Measurements from ENCODE around the gene AGPAT3.
"Not testable (repeated sequence)": the region's sequence is repeated elsewhere in the genome, so short reads cannot be mapped to it uniquely, and the experiment has no call there.

The AGPAT3 gene

DNA sequence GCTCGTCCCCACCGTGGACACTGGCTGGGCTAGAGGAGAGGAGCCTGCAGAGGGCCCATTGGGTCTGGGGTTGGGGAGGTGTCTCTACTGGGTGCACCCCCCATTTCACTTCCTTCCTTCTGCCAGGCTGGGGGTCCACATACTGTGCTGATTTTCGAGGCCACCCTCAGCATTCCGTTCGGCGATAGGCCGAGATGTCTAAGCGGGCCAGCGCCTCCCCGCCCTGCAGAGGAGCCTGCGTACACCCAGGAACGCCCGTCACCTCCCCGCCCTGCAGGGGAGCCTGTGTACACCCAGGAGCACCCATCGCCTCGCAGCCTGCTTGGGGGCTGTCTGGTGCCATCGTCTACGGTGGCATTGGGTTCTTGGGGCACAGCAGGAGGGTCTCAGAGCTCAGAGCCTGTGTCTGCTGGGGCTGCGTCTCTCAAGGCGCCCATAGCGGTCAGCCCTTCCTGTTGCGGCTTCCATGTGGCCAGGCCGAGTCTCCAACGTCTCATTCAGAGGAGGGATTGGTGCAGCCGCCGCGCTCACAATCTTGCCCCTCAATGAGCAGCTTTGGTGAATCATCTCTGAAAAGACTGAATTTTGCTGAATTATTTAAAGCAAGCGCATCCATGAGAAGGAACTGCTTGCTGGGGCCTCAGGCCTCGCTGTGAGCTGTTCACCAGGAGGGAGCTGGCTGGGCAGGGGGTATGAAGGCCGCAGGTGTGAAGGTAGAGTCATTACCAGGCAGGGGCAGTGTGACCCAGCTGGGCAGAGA lies 30.7 kb upstream of the AGPAT3 start:
- no peak for DNase-seq (ENCODE audit: extremely low read depth in 1 of 2, low read depth in 1 of 2)

DNA sequence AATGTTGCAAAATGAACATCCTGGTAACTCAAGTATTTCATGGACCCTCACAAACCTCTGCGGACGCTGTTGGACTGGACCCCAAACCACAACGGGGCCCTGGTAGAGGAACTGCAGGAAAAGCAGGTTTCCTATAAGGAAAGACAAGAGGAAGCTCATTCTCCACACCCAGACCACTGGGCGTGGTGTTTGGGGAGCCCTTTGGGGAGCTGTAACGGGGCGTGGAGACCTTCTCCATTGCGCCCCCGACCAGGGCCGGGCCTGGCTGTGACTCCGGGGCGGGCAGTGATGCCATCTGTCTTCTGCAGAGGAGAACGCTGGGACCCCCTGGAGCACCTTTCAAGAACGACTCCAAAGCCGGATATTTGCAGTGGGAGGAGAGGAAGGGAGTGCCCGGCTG lies 30.0 kb upstream of the AGPAT3 start:
- no peak for DNase-seq (ENCODE audit: extremely low read depth in 1 of 2, low read depth in 1 of 2)

DNA sequence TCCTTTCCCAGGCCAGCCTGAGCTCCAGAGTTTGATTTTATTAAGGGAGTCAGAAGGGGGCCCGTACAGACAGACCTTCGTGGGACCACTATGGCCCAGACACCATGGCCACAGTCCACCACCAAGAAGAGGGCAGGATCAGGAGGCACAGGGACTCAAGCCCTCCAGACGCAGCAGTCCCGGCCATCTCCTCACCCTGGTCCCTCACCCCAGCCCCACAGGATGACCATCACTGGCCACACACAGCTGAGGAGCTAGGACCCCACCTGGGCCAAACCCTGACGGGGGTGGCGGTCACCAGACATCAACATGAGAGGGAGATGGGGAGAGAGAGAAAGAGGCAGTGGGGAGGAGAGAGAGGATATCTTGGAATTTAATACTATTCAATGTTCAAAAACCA lies 29.2 kb upstream of the AGPAT3 start:
- no peak for DNase-seq (ENCODE audit: extremely low read depth in 1 of 2, low read depth in 1 of 2)

DNA sequence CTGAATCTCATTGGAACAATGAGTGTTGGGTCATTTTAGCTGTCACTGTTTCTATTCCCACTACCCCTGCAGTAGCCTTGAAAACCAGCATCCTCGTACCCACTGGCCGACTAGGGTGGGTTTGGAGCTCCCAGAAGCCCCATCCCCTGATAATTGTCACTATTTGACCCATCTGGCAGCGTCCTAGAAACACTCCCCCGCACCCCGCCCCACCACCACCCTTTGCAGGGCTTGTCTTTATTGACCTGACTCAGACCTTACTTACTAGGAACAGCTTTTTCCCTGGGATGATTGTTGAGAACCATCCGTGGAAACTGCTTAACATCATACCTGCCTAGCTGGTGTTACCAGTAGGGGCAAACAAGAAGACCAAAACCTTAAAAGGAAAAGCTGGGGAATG lies 28.4 kb upstream of the AGPAT3 start:
- DNase-seq (ENCODE audit: extremely low read depth in 1 of 2, low read depth in 1 of 2) = no peak

DNA sequence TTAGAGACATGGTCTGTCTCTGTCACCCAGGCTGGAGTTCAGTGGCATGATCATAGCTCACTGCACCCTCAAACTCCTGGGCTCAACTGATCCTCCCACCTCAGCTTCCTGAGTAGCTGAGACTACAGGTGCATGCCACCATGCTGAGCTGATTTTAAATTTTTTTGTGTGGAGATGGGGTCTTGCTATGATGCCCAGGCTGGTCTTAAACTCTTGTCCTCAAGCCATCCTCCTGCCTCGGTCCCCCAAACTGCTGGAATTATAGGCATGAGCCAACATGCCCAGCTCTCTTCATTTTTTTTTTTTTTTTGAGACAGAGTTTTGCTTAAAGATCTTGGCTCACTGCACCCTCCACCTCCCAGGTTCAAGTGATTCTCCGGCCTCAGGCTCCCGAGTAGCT lies 24.8 kb upstream of the AGPAT3 start:
- no peak for DNase-seq (ENCODE audit: extremely low read depth in 1 of 2, low read depth in 1 of 2)

DNA sequence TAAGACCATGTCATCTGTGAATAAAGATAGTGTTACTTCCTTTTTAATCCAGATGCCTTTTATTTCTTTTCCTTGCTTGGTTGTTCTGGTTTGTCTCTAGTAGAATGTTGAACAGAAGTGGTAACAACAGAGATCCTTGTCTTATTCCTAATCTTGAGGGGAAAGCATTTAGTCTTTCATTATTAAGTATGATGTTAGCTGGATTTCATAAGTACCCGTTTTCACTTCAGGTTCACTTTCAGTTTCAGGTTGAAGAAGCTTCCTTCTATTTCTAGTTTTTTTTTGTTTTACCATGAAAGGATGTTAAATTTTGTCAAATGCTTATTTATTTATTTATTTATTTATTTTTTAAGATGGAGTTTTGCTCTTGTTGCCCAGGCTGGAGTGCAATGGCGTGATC lies 22.3 kb upstream of the AGPAT3 start:
- no peak for DNase-seq (ENCODE audit: extremely low read depth in 1 of 2, low read depth in 1 of 2)

DNA sequence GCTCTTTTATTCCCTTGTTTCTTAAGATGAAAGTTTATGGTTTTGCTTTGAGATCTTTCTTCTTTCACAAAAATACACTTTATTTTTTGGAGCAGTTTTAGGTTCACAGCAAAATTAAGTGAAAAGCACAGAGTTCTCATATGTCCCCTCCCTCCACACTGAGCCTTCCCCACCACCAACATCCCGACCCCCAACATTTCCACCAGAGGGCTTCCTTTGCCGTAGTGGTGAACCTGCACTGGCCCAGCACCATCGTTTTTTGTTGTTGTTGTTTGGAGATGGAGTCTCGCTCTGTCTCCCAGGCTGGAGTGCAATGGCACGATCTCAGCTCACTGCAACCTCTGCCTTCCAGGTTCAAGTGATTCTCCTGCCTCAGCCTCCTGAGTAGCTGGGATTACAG lies 20.1 kb upstream of the AGPAT3 start:
- not testable (repeated sequence) for DNase-seq (ENCODE audit: extremely low read depth in 1 of 2, low read depth in 1 of 2)

DNA sequence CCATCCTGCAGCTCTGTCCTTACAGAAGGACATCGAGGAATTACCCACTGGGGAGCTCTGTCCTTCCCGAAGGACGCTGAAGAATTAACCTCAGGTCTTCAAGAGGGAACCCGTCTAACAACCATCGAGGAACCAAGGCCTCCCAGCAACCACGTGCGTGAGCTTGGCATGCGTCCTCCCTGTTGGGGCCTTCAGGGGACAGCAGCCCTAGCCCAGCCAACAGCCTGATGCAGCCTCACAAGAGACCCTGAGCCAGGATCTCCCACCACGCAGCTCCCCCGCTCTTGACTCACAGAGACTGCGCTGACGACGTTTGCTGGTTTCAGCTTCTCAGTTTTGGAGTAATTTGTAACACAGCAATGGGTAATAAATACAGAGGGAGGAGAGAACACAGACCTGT lies 19.6 kb upstream of the AGPAT3 start:
- DNase-seq (ENCODE audit: extremely low read depth in 1 of 2, low read depth in 1 of 2) = no peak

DNA sequence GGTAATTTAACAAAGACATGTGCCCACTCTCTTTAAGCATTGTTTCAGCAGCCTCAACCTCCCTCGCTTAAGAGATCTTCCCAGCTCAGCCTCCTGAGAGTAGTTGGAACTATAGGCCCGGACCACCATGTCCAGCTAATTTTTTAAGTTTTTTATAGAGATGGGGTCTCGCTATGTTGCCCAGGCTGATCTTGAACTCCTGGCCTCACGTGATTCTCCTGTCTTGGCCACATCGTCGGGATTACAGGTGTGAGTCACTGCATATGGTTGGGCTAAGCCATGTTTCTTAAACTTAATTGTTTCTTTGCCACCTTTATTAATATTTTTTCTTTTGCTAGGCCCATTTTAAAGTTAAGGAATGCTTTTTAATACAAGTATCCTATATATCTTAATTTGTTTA lies 18.6 kb upstream of the AGPAT3 start:
- DNase-seq (ENCODE audit: extremely low read depth in 1 of 2, low read depth in 1 of 2) = no peak

DNA sequence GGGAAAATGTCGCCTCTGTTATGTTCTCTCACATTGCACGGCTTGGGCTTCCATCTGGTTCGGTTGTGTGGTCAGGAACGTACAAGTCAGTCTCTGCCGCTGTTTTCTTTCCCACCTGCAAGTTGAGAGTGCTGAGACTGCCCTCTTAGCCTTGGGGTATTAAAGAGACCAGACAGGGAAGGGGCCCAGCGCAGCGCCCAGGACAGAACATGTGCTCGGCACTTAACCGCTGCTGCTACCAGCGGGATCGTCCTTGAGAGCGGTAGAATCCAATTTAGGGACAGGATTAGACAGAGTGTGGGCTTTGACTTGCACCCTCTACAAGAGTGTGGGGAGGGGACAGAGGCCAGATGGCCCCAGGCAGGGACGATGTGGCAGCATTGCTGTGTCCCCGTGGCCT lies 17.7 kb upstream of the AGPAT3 start:
- DNase-seq (ENCODE audit: extremely low read depth in 1 of 2, low read depth in 1 of 2) = no peak

DNA sequence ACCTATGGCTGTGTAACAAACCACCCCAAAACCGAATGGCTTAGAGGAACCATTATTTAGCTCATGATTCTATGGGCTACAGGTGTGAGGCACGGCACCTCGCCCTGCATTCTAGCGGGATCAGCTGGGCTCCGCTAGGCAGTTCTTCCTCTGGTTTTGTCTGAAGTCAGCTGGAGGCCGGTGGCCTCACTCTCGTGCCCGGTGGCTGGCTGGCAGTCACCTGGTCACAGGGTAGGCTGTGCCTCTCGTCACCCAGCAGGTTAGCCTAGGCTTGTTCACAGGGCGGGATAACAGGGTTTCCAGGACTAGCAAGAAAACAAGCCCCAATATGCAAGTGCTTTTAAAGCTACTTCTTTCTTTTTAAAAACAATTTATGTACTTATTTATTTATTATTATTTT lies 16.3 kb upstream of the AGPAT3 start:
- no peak for DNase-seq (ENCODE audit: extremely low read depth in 1 of 2, low read depth in 1 of 2)

DNA sequence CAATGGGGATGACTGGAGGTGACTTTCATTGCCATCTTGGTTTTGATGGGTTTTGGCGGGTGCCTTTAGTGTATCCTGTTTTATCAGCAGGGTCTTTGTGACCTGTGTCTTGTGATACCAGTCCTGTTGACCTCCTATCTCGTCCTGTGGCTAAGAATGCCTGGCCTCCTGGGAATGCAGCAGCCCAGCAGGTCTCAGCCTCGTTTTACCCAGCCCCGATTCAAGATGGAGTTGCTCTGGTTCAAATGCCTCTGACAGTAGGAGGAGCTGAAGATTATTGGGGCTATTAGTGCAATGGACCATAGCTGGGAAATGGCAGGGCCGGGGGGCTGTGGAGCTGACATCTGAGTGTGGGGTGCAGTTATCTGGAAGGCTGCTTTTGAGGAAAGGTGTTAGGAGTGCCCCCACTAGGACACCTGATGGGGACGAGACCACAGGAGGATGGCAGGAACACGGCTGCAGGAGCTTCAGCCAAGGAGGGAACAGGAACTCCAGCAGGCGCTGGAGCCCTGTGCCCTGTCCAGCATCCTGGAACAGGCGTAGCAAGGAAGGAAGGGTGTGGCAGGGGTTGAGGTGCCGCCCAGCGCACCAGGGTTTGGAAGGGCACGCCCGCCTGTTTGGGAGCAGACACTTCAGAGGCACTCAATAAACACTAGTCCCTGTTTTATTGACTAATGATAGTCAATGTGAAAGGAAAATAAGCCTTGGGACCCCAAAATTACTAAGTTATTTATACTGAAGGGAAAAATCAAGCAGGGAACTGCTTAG lies 15.3 kb upstream of the AGPAT3 start:
- no peak for DNase-seq (ENCODE audit: extremely low read depth in 1 of 2, low read depth in 1 of 2)

DNA sequence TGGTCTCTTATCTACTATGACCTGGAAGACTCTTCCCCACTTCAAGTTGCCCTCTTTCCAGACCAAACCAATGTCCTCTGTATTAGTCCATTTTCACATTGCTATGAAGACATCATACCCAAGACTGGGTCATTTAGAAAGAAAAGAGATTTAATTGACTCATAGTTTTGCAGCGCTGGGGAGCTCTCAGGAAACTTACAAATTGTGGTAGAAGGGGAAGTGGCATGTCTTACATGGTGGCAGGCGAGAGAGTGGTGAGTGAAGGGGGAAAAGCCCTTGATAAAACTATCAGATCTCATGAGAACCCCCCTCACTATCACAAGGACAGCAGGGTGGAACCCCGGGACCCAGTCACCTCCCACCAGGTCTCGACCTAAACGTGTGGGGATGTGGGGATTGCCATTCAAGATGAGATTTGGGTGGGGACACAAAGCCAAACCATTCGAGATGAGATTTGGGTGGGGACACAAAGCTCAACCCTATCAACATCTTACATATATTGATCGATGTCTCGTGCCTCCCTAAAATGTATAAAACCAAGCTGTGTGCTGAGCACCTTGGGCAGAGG lies 14.2 kb upstream of the AGPAT3 start:
- no peak for DNase-seq (ENCODE audit: extremely low read depth in 1 of 2, low read depth in 1 of 2)

DNA sequence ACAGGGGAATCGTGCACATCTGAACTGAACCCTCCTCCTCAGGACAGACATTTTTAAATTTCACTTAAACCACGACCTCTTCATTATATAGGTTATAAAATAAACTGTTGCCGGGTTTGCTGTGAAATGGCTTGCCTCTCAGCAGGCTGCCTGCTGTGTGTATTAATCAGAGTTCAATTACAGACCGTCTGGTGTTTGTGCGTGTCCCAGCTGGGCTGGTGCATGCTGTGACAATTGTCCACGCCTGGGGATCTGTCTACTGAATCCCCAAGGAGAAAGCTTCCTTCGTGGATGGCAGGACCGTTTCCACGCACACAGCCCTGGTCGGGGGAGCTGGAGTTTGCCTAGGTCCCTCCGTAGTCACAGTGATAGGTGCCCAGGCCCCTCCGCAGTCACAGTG lies 13.4 kb upstream of the AGPAT3 start:
- no peak for DNase-seq (ENCODE audit: extremely low read depth in 1 of 2, low read depth in 1 of 2)

DNA sequence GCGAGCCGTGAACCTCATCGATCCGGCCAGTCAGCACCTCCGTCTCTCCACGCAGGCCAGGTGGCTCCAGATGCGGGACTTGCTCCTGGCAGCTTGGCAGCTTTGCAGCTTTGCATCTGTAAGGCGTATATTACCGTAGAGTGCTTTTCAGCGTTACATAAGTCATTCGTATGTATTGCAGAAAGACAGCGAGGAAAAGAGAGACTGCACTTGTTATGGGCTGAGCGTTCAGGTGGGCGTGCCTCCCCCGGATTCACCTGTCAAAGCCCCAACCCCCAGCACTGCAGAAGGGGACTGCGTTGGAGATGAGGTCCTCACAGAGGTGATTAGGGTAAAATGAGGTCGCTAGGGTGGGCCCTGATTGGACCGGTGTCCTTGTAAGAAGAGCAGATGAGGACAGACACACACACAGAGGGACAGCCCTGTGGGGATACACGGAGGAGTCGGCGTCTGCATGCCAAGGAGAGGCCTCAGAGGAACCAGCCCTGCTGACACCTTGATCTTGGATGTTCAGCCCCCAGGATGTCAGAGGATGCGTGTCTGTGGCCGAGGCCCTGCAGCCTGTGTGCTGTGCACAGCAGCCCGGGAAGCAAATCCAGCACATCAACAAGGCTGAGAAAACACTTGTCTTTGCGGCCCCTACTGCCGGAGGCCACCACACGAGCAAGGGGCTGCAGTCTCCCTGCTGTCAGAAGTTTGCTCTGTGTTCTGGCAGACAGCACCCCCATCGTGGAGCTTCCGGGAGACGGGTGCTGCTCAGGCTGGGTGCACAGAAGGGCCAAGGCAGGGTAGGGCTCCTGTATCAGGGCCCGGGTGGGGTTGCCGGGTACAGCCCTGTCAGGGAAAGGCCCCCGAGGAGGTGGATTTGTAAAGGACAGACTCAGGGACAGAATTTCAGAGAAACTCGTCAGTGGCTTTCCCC lies 10.9 kb upstream of the AGPAT3 start:
- DNase-seq (ENCODE audit: extremely low read depth in 1 of 2, low read depth in 1 of 2) = no peak

DNA sequence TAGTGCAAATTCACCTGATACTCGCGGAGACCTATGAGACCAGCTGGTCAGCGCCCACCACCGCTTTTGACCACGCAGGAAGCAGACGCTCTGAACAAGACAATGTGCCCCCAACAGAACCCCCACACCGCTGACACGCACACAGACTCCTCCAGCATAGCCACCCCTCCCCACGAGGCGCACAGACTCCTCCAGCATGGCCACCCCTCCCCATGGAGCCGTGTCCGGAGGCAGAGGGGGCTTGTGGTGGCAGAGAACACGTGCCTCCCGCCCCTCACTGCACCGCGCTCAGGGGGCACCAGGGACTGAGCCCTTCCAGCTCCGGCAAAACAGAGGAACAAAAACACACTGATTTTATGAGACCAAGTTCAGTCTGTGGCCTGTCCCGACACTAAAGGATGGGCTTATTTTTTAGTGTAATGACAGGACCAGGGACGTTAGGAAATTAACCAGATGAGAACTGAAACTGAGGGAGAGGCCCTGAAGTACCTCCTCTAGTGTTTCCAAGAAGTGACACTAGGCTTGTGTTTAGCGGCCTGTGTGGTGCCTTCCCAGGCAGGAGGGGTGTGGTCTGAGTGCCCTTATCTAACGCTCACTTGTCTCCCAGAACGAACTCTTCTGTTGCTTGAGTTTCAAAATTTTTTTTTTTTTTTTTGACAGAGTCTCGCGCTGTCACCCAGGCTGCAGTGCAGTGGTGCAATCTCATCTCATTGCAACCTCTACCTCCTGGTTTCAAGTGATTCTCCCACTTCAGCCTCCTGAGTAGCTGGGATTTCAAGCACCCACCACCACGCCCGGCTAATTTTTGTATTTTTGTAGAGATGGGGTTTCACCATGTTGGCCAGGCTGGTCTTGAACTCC lies 10.0 kb upstream of the AGPAT3 start:
- no peak for DNase-seq (ENCODE audit: extremely low read depth in 1 of 2, low read depth in 1 of 2)

DNA sequence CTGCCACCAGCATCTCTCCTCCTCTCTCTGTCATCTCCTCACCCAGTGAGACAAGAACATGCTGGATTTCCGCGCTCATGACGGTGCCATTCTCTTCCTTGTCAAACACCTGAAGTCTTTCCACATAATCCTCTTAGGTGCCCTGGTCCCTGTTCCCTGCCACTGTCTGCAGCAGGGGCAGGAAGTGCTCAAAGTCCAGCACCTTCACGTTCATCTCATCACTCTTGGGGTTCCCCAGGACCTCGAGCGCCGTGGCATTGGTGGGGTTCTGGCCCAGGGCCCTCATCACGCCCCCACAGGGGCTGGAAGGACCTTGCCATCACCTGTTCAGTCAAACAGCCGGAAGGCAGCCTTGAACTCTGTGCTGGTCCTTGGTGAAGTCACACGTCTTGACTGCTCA lies 9.1 kb upstream of the AGPAT3 start:
- no peak for DNase-seq (ENCODE audit: extremely low read depth in 1 of 2, low read depth in 1 of 2)

DNA sequence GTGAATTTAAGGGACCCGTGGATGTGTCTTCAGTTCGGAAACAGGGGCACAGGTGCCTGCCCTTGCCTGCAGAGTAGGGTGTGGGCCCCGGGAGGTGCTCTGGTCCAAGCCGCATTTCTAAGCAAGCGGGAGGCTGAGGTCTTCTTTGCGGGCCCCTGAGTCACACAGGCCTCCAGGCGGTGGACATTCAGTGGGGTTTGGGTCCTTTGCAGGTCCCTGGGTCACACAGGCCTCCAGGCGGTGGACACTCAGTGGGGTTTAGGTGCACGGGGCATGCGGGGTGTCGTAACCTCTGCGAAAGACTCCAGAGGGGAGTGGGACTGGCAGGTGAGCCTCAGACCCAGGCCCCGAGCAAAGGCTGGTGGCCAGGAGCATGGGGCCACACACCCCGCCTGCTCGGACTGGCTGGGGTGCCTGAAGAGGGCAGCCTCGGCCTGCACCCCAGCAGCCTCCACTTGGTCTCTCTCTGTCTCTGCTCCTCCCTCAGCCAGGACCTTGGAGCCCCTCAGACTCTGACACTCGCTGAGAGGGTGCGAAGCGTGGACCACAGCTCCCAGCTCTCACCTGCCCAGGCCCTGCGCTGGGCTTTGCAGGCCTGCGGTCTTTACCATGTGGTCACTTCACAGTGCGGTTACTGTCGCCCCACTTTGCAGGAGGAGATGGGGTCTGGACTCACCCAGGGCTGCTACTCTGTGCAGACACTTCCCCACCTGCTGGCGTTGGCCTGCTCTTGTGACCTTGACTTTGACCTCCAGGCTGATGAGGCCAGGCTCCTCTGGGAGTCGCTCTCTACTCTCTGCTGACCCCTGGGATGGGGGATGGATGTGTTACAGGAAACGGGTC lies 6.0 kb upstream of the AGPAT3 start:
- DNase-seq (ENCODE audit: extremely low read depth in 1 of 2, low read depth in 1 of 2) = no peak

DNA sequence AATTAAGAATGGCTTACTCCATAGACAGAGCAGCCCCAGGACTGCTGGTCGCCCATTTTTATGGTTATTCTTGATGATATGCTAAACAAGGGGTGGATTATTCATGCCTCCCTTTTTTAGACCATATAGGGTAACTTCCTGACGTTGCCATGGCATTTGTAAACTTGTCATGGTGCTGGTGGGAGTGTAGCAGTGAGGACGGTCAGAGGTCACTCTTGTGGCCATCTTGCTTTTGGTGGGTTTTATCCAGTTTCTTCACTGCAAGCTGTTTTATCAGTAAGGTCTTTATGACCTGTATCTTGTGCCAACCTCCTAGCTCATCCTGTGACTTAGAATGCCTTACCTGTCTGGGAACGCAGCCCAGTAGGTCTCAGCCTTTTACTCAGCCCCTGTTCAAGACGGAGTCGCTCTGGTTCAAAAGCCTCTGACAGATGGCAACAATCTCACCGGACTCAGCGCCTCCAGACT lies 5.2 kb upstream of the AGPAT3 start:
- DNase-seq (ENCODE audit: extremely low read depth in 1 of 2, low read depth in 1 of 2) = no peak
